OCI-LY1 (cell line): Measurements from ENCODE around the gene DNAH11.

Source experiments
- H2AFZ ChIP-seq: fragments of 200-600 bp; sonication (generic), shearing (Covaris generic); 2 replicates; pipeline ENCODE4 v1.6.0; 2014; ENCODE audit warnings: antibody characterized with exemption, mild to moderate bottlenecking, low read length
- H3F3A ChIP-seq: fragments of 200-600 bp; sonication (generic), shearing (Covaris generic); 2 replicates; pipeline ENCODE4 v1.6.0; 2014; ENCODE audit warnings: mild to moderate bottlenecking, antibody characterized with exemption, low read length, moderate library complexity; ENCODE audit not compliant: insufficient read depth
- H3K27ac ChIP-seq: fragments of 200-600 bp; sonication (generic); 2 replicates; pipeline ENCODE4 v1.5.1; 2014; ENCODE audit warnings: low read length, mixed run types, mild to moderate bottlenecking, low read depth; ENCODE audit not compliant: poor library complexity, severe bottlenecking
- H3K27me3 ChIP-seq: fragments of 200-600 bp; sonication (generic); 2 replicates; pipeline ENCODE4 v1.6.0; 2014; ENCODE audit warnings: antibody characterized with exemption, mild to moderate bottlenecking, low read length, moderate library complexity; ENCODE audit not compliant: insufficient read depth
- H3K36me3 ChIP-seq: fragments of 200-600 bp; sonication (generic); 2 replicates; pipeline ENCODE4 v1.6.1; 2014; ENCODE audit warnings: mild to moderate bottlenecking, antibody characterized with exemption, low read length, moderate library complexity, mixed read lengths; ENCODE audit not compliant: insufficient read depth
- H3K4me1 ChIP-seq: fragments of 200-600 bp; sonication (generic); 2 replicates; pipeline ENCODE4 v1.5.1; 2014; ENCODE audit warnings: mild to moderate bottlenecking, low read length, moderate library complexity; ENCODE audit not compliant: insufficient read depth, severe bottlenecking
- H3K4me2 ChIP-seq: fragments of 200-600 bp; sonication (generic), shearing (Covaris generic); 2 replicates; pipeline ENCODE4 v1.6.1; 2014; ENCODE audit warnings: low read length
- H3K4me3 ChIP-seq: fragments of 200-600 bp; sonication (generic); 2 replicates; pipeline ENCODE4 v1.5.1; 2014; ENCODE audit warnings: low read length, low read depth, mild to moderate bottlenecking, mixed read lengths; ENCODE audit not compliant: poor library complexity, severe bottlenecking
- H3K79me2 ChIP-seq: fragments of 200-600 bp; shearing (Covaris generic); 2 replicates; pipeline ENCODE4 v1.6.1; 2016; ENCODE audit warnings: mixed run types, low read length, mixed read lengths; ENCODE audit not compliant: insufficient read depth
- H3K9ac ChIP-seq: fragments of 200-600 bp; sonication (generic), shearing (Covaris generic); 2 replicates; pipeline ENCODE4 v1.6.1; 2014; ENCODE audit warnings: mild to moderate bottlenecking, low read length, mixed read lengths
- H3K9me2 ChIP-seq: fragments of 200-600 bp; sonication (generic), shearing (Covaris generic); 2 replicates; pipeline ENCODE4 v1.6.1; 2014; ENCODE audit warnings: low read depth, mild to moderate bottlenecking, low read length, mixed read lengths
- H3K9me3 ChIP-seq: fragments of 200-600 bp; shearing (Covaris generic); 2 replicates; pipeline ENCODE4 v1.6.1; 2014; ENCODE audit warnings: low read length, mixed read lengths
- H4K20me1 ChIP-seq: fragments of 200-600 bp; sonication (generic), shearing (Covaris generic); 2 replicates; pipeline ENCODE4 v1.6.0; 2016; ENCODE audit warnings: mild to moderate bottlenecking, low read length; ENCODE audit not compliant: insufficient read depth
- EZH2 ChIP-seq: fragments of 200-600 bp; sonication (generic), shearing (Covaris generic); IDR thresholded peaks from 2 replicates; pipeline ENCODE4 v1.8.0; 2017; ENCODE audit warnings: borderline replicate concordance, mixed run types, mild to moderate bottlenecking, antibody characterized with exemption, low read length, moderate library complexity, mixed read lengths
- TF ChIP-seq, protein P1 (sequence below): fragments of 200-600 bp; sonication (generic), shearing (Covaris generic); IDR thresholded peaks from 2 replicates; pipeline ENCODE4 v1.5.1; 2017; ENCODE audit warnings: mild to moderate bottlenecking, antibody characterized with exemption, low read length, moderate library complexity, mixed read lengths

Gene DNAH11

GRCh38 chr7:21585070-21585724 is 42.4 kb downstream of the DNAH11 start:
- H3K4me1 ChIP-seq = no peaks in the 10 kb centered on the region
- H3K27me3 ChIP-seq = no peaks in the 10 kb centered on the region
- no peaks in the 10 kb centered on the region for H3F3A ChIP-seq
- no peak for TF ChIP-seq EZH2
- TF ChIP-seq, protein P1, sequence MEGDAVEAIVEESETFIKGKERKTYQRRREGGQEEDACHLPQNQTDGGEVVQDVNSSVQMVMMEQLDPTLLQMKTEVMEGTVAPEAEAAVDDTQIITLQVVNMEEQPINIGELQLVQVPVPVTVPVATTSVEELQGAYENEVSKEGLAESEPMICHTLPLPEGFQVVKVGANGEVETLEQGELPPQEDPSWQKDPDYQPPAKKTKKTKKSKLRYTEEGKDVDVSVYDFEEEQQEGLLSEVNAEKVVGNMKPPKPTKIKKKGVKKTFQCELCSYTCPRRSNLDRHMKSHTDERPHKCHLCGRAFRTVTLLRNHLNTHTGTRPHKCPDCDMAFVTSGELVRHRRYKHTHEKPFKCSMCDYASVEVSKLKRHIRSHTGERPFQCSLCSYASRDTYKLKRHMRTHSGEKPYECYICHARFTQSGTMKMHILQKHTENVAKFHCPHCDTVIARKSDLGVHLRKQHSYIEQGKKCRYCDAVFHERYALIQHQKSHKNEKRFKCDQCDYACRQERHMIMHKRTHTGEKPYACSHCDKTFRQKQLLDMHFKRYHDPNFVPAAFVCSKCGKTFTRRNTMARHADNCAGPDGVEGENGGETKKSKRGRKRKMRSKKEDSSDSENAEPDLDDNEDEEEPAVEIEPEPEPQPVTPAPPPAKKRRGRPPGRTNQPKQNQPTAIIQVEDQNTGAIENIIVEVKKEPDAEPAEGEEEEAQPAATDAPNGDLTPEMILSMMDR = no peak
- no peak overlapping the region for H3K9ac ChIP-seq
- no peaks in the 10 kb centered on the region for H3K79me2 ChIP-seq
- no peak overlapping the region for H3K27ac ChIP-seq
- H4K20me1 ChIP-seq = no peaks in the 10 kb centered on the region
- H3K4me2 ChIP-seq = no peak overlapping the region
- H3K9me3 ChIP-seq = no peaks in the 10 kb centered on the region
- H3K36me3 ChIP-seq = no peaks in the 10 kb centered on the region
- no peak overlapping the region for H2AFZ ChIP-seq
- no peak overlapping the region for H3K4me3 ChIP-seq
- H3K9me2 ChIP-seq = no peaks in the 10 kb centered on the region

- H2AFZ ChIP-seq = no peak overlapping the region
- no peaks in the 10 kb centered on the region for H3F3A ChIP-seq
- H3K27me3 ChIP-seq = no peaks in the 10 kb centered on the region
- no peak overlapping the region for H3K4me3 ChIP-seq
- no peaks in the 10 kb centered on the region for H3K36me3 ChIP-seq
- no peak overlapping the region for H3K9ac ChIP-seq
- H3K79me2 ChIP-seq = no peaks in the 10 kb centered on the region
- TF ChIP-seq, protein P1 = no peak
- TF ChIP-seq EZH2 = no peak
- no peak overlapping the region for H3K27ac ChIP-seq
- no peaks in the 10 kb centered on the region for H3K9me3 ChIP-seq
- H4K20me1 ChIP-seq = no peaks in the 10 kb centered on the region
- H3K4me2 ChIP-seq = no peak overlapping the region
- no peaks in the 10 kb centered on the region for H3K9me2 ChIP-seq
- H3K4me1 ChIP-seq = no peaks in the 10 kb centered on the region
Measured at GRCh38 chr7:21587139-21587784, 44.4 kb downstream of the DNAH11 start.

DNA sequence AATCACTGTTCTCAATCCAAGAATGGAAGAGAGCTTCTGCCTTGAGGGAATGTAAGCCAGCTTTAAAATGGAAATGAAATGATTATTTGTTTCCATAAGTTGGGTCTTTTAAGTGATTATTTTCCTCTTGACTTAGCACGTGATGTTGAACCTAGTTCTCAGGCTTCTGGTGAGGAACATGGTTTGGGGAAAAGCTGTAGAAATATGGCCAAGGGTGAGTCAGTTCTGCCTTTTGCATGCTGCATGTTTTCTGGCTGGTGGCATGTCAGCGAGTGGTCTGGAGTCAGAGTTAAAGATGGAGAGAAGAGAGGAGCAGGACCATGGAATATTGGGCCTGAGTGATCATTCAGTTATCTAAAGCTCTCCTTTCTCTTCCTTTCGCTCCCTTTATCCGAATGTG is 54.0 kb downstream of the DNAH11 start:
- Histone ChIP-seq H3K4me2 (no peak overlapping the region), H3K27ac (no peak overlapping the region), H3K36me3 (no peaks in the 10 kb centered on the region), H3K9me2 (no peaks in the 10 kb centered on the region), H3F3A (no peaks in the 10 kb centered on the region), H3K9ac (no peak overlapping the region), H3K4me1 (no peaks in the 10 kb centered on the region), H2AFZ (no peak overlapping the region), H3K4me3 (no peak overlapping the region), H3K9me3 (no peaks in the 10 kb centered on the region), H3K79me2 (no peaks in the 10 kb centered on the region), H4K20me1 (no peaks in the 10 kb centered on the region), H3K27me3 (no peaks in the 10 kb centered on the region)
- TF ChIP-seq, protein P1 = no peak
- TF ChIP-seq EZH2 = no peak
